ENCODE data around the gene HIPK2. TPM values are rescaled to one million over a fixed set of nuclear protein-coding genes. Genes with fewer than 3 reads are reported as not detected.
A peak's percentile ranks its signal among the peaks of the same experiment; 100 is the strongest.

HIPK2 gene
- total RNA-seq, 1 donor: 12.7 TPM

- Histone ChIP-seq H4K20me1 (ENCODE audit: insufficient read depth, low read length) (no peaks in the 10 kb centered on the region), H3K79me2 (ENCODE audit: insufficient read depth, low read length) (peaks cover 45% of the 10 kb centered on the region), H3K9me3 (ENCODE audit: low read depth, low read length) (no peaks in the 10 kb centered on the region), H3K36me3 (ENCODE audit: insufficient read depth, low read length) (peaks cover under 1% of the 10 kb centered on the region), H3K4me2 (ENCODE audit: insufficient read depth, low read length) (peak overlapping the region; percentile 69), H3K4me1 (ENCODE audit: insufficient read depth, low read length) (peaks cover 61% of the 10 kb centered on the region), H2AFZ (ENCODE audit: low read length) (no peak overlapping the region), H3K27me3 (ENCODE audit: insufficient read depth, low read length) (no peaks in the 10 kb centered on the region), H3K4me3 (ENCODE audit: insufficient read depth, low read length) (no peak overlapping the region), H3K27ac (ENCODE audit: low read depth, low read length) (peak overlapping the region; percentile 99)
- peak; percentile 58 for DNase-seq (ENCODE audit: insufficient read length, low spot score, missing footprints)
- no peak for TF ChIP-seq CTCF (IDR thresholded peaks at IDR 0.05; ENCODE audit: extremely low read depth, low read depth, low read length)
These were observed 94.5 kb downstream of the HIPK2 start for GRCh38 chr7:139683137-139683921.

GRCh38 chr7:139682136-139683013 lies 95.4 kb downstream of the HIPK2 start:
- Histone ChIP-seq H3K36me3 (ENCODE audit: insufficient read depth, low read length) (no peaks in the 10 kb centered on the region), H3K9me3 (ENCODE audit: low read depth, low read length) (no peaks in the 10 kb centered on the region), H3K27ac (ENCODE audit: low read depth, low read length) (peak overlapping the region; percentile 99), H3K4me2 (ENCODE audit: insufficient read depth, low read length) (peak overlapping the region; percentile 69), H2AFZ (ENCODE audit: low read length) (no peak overlapping the region), H4K20me1 (ENCODE audit: insufficient read depth, low read length) (no peaks in the 10 kb centered on the region), H3K79me2 (ENCODE audit: insufficient read depth, low read length) (peaks cover 39% of the 10 kb centered on the region), H3K4me3 (ENCODE audit: insufficient read depth, low read length) (peak overlapping the region; percentile 18), H3K27me3 (ENCODE audit: insufficient read depth, low read length) (no peaks in the 10 kb centered on the region), H3K4me1 (ENCODE audit: insufficient read depth, low read length) (peaks cover 53% of the 10 kb centered on the region)
- DNase-seq (ENCODE audit: insufficient read length, low spot score, missing footprints): peak; percentile 88
- TF ChIP-seq CTCF (IDR thresholded peaks at IDR 0.05; ENCODE audit: extremely low read depth, low read depth, low read length): no peak

- TF ChIP-seq CTCF (IDR thresholded peaks at IDR 0.05; ENCODE audit: extremely low read depth, low read depth, low read length): no peak
- H3K27ac ChIP-seq (ENCODE audit: low read depth, low read length): peak overlapping the region; percentile 99
- no peaks in the 10 kb centered on the region for H3K27me3 ChIP-seq (ENCODE audit: insufficient read depth, low read length)
- H3K9me3 ChIP-seq (ENCODE audit: low read depth, low read length): no peaks in the 10 kb centered on the region
- H3K4me3 ChIP-seq (ENCODE audit: insufficient read depth, low read length): peak overlapping the region; percentile 12
- H4K20me1 ChIP-seq (ENCODE audit: insufficient read depth, low read length): no peaks in the 10 kb centered on the region
- H3K79me2 ChIP-seq (ENCODE audit: insufficient read depth, low read length): peaks cover 38% of the 10 kb centered on the region
- no peak overlapping the region for H2AFZ ChIP-seq (ENCODE audit: low read length)
- H3K36me3 ChIP-seq (ENCODE audit: insufficient read depth, low read length): no peaks in the 10 kb centered on the region
- peak overlapping the region; percentile 69 for H3K4me2 ChIP-seq (ENCODE audit: insufficient read depth, low read length)
- H3K4me1 ChIP-seq (ENCODE audit: insufficient read depth, low read length): peaks cover 53% of the 10 kb centered on the region
- peak; percentile 62 for DNase-seq (ENCODE audit: insufficient read length, low spot score, missing footprints)
These were observed 96.0 kb downstream of the HIPK2 start for GRCh38 chr7:139681812-139682135.

- Histone ChIP-seq H3K27me3 (ENCODE audit: insufficient read depth, low read length) (no peaks in the 10 kb centered on the region), H3K9me3 (ENCODE audit: low read depth, low read length) (no peaks in the 10 kb centered on the region), H2AFZ (ENCODE audit: low read length) (no peak overlapping the region), H3K27ac (ENCODE audit: low read depth, low read length) (peak overlapping the region; percentile 99), H3K36me3 (ENCODE audit: insufficient read depth, low read length) (no peaks in the 10 kb centered on the region), H3K4me3 (ENCODE audit: insufficient read depth, low read length) (no peak overlapping the region), H3K4me1 (ENCODE audit: insufficient read depth, low read length) (peaks cover 53% of the 10 kb centered on the region), H4K20me1 (ENCODE audit: insufficient read depth, low read length) (no peaks in the 10 kb centered on the region), H3K79me2 (ENCODE audit: insufficient read depth, low read length) (peaks cover 38% of the 10 kb centered on the region), H3K4me2 (ENCODE audit: insufficient read depth, low read length) (peak overlapping the region; percentile 69)
- no peak for TF ChIP-seq CTCF (IDR thresholded peaks at IDR 0.05; ENCODE audit: extremely low read depth, low read depth, low read length)
- DNase-seq (ENCODE audit: insufficient read length, low spot score, missing footprints): no peak
These were observed 96.4 kb downstream of the HIPK2 start for GRCh38 chr7:139681463-139681755.
